OCI-LY7 (cell line): ENCODE results near the gene DNAJC5G.

Source experiments
- EZH2phosphoT487 ChIP-seq: fragments of 200-600 bp; sonication (generic); IDR thresholded peaks from 2 replicates; pipeline ENCODE4 v1.6.1; 2018; ENCODE audit warnings: low read depth, borderline replicate concordance, mild to moderate bottlenecking, mixed run types, antibody characterized with exemption, low read length, moderate library complexity, mixed read lengths
- TF ChIP-seq, protein P1 (sequence below): fragments of 200-600 bp; sonication (generic); conservative IDR thresholded peaks from 2 replicates; pipeline ENCODE4 v1.5.1; 2014; ENCODE audit warnings: mild to moderate bottlenecking, antibody characterized with exemption, low read length, moderate library complexity, mixed read lengths

DNA sequence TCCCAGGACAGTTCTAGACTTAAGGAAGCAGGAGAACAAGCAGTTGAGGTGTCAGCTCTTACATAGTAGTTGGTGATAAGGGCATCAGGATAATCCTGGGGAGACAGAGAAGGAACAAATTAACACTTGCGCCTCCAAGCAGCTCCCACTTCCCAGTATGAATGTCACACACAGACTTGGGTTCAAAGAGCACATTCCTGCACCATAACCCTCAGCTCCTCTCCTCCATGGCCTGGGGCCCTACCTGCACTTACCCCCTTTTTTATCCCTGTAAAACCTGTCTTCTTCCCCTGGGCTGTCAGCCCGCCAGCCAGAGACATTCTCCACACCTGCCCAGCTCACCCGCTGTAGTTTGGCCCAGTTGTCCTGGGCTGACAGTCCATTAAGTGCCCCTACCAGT is 36.9 kb downstream of the DNAJC5G start:
- TF ChIP-seq, protein P1, sequence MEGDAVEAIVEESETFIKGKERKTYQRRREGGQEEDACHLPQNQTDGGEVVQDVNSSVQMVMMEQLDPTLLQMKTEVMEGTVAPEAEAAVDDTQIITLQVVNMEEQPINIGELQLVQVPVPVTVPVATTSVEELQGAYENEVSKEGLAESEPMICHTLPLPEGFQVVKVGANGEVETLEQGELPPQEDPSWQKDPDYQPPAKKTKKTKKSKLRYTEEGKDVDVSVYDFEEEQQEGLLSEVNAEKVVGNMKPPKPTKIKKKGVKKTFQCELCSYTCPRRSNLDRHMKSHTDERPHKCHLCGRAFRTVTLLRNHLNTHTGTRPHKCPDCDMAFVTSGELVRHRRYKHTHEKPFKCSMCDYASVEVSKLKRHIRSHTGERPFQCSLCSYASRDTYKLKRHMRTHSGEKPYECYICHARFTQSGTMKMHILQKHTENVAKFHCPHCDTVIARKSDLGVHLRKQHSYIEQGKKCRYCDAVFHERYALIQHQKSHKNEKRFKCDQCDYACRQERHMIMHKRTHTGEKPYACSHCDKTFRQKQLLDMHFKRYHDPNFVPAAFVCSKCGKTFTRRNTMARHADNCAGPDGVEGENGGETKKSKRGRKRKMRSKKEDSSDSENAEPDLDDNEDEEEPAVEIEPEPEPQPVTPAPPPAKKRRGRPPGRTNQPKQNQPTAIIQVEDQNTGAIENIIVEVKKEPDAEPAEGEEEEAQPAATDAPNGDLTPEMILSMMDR = no peak
- no peak for TF ChIP-seq EZH2phosphoT487
